ENCODE measurements around the gene MUC5AC.

MUC5AC gene

DNA sequence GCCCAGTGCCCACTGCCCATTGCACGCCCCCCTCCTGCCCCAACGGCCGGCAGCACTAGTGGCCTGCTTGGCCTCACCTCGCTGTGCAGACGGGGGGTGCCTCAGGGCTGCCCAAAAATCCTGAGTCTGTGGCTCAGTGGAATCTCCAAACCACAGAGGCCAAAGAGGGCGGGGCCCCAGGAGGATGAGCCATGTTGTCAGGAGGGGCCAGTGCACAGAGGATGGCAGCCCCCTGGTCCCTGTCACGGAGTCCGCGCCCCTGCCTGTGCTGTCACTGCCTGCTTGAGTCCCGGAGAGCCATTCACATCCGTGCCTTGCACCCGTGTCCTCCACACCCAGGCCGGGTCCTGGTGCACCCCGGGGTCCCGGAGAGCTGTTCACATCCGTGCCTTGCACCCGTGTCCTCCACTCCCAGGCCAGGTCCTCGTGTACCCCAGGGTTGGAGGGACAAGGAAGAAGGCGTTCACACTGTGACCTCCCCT is 36.4 kb upstream of the MUC5AC start:
- DNase-seq: no peak

GRCh38 chr11:1121813-1122663 is 35.7 kb upstream of the MUC5AC start:
- no peak for DNase-seq

- no peak for DNase-seq
These were observed 35.1 kb upstream of the MUC5AC start for GRCh38 chr11:1122664-1123002.

GRCh38 chr11:1123970-1124369 is 33.8 kb upstream of the MUC5AC start:
- DNase-seq: no peak

DNA sequence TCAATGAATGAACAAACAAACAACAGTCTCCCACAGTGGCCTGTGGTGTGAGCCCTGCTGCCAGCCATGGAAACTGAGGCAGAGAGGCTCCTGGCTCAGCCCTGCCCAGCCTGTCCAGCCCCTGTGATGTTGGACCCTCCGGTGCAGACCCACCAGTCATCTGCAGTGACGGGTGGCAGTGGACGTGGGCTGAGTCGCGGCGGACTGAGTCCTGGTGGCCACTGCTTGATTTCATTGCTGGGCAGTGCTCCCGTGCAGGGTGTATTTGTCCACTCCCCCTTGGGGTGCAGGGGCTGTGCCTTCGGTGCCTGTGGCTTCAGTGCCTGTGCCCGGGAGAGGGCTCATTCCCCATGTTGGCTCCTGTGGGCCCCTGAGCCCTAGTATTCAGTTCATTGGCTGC is 31.9 kb upstream of the MUC5AC start:
- no peak for DNase-seq

- no peak for DNase-seq
These were observed 31.2 kb upstream of the MUC5AC start for GRCh38 chr11:1126491-1126926.

DNA sequence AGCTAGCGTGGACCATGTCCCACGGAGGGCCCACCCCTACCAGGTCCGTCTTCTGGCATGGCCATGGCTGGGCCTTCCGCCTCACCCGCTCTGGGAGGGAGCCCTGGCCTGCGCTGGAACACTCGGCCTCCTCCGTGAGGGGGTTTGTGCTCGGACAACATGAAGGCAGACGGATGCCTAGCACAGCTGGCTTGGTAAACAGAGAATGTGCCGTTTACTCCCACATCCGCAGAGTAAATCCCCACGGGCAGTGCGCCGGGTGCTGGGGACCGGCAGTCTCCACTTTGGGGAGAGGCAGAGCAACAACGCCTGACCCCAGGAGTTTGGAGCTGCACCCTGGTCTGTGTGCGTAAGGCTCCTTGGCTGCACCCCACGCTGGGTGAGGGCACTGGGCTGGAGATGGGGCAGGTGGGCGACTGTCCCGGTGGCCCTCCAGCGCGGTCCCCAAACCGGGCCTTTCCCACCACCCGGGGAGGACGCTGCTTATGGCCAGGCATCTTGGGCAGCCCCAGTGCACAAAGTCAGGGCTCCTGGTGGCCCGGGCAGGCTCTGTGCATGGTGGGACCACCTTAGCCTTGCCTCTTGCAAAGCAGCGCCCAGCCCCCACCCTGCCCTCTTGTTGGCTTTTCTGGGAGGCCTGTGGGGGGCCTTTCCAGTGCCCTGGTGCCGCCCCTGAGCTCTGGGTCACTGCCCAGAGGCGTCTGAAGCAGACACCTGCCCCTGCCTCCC is 30.7 kb upstream of the MUC5AC start:
- DNase-seq: no peak

GRCh38 chr11:1127664-1128162 is 30.0 kb upstream of the MUC5AC start:
- no peak for DNase-seq

DNA sequence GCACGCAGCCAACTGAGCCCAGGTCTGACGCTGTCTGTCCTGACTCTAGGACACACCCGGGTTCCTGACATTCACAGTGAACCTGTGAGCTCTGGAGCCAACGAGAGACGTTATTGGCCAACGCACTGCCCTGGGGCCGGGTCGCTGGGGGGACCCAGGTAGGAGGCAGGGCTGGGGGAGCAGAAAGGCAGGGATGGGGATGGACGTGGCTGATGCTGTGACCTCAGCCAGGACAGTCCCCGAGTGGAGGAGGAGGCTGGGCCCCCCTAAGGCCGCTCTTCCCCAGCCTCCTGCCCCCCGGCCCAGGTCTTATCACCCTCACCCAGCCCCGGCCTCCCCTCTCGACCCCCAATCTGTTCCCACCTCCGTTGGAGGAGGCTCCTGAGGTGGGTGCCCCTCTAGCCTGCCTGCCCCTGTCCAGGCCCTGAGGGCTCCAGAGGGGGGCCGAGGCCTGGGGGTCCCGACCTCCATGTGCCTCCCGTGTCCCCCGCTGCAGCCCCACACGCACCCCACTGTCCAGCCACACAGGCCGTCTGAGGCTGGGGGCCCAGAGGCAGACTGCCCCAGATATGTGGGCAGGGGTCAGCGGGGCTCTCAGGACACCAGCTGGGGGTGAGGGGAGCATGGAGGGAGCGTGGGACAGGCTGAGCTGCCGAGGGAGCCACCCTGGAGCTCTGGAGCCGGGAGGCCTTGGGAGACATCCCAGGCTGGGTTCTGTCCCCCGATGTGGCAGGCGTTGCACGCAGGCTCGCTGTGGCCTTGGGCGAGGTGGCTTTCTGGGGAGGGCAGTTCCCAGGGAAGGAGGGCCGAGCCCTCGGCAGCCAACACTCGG is 29.2 kb upstream of the MUC5AC start:
- DNase-seq: no peak

GRCh38 chr11:1129143-1129610 is 28.6 kb upstream of the MUC5AC start:
- DNase-seq: no peak

GRCh38 chr11:1129611-1130160 is 28.1 kb upstream of the MUC5AC start:
- DNase-seq: no peak

DNA sequence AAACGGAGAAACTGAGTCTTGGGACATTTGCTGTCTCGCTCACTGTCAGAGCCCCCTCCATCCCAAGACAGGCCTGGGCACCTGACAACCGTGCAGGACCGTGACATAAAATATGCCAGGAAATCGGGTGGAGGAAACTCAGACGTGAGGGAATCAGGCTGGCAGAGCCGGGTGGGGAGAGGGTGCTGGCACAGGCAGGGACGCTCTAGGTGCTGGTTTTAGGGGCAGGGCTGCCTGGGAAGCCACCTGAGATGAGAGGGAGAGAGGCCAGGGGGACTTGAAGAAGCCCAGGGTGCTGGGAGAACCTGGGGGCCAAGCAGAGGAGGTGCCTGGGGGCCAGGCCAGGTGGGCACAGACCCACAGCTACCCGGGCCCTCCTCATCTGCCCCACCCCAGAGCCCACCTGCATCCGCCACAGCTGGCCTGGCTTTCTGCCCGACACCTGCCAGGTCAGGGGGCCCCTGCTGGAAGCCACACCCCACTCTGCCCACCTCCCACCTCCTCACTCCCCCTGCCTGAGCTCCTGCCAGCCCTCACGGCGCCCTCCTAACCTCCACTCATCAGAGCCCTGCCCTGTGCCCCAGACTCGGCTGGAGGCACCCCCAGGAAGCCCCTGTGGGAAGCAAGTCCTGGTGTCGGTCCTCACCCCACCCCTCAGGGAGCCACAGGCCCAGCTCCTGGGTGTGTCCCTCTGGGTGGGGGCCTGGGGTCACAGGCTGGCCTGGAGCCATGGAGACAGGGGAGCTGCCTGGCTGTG is 27.3 kb upstream of the MUC5AC start:
- no peak for DNase-seq

GRCh38 chr11:1131033-1131911 is 26.5 kb upstream of the MUC5AC start:
- no peak for DNase-seq

- DNase-seq: no peak
These were observed 22.8 kb upstream of the MUC5AC start for GRCh38 chr11:1134848-1135445.

DNA sequence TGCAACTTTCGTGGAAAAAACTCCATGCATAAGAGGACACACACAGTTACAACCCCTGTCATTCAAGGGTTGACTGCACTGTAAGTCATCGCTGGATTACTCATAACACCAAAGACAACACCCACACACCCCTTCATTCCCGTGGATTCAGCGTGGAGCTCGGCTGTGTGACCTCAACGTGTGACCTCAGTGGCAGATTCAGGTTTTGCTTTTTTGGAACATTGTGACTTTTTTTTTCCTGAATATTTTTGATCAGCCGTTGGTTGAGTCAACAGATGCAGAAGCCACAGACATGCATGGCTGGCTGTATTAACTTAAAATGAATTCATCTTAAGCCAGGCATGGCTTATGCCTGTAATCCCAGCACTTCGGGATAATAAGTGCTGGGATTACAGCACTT is 19.7 kb upstream of the MUC5AC start:
- DNase-seq: no peak

- no peak for DNase-seq
These were observed 18.2 kb upstream of the MUC5AC start for GRCh38 chr11:1139441-1140083.

- DNase-seq: no peak
These were observed 16.9 kb upstream of the MUC5AC start for GRCh38 chr11:1140642-1141490.

DNA sequence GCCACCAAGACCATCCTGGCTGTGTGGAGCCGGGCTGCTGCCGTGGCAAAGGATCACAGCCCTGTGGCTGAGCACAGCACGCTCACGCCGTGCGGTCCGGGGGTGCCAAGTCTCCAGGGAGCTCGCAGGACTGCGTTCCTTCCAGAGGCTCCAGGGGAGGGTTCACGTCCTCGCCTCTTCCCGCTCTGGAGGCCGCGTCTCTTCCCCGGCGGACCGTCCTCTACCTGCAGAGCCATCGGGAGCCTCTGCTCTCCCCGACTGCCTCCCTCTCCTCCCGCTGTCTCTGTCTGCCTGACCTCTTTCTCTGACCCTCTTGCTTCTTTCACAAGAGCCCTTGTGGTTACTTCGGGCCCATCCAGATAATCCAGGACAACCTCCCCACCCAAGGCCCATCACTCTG is 11.4 kb upstream of the MUC5AC start:
- no peak for DNase-seq

DNA sequence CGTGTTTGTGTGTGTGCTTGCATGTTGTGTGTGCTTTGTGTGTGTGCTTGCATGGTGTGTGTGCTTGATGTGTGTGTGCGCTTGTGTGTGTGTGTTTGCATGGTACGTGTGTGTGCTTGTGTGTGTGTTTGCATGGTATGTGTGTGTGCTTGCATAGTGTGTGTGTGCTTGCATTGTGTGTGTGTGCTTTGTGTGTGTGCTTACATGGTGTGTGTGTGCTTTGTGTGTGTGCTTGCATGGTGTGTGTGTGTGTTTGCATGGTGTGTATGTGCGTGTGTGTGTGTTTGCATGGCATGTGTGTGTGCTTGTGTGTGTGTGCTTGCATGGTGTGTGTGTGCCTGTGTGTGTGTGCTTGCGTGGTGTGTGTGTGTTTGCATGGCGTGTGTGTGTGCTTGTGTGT is 10.0 kb upstream of the MUC5AC start:
- no peak for DNase-seq

All from cerebellar nuclear complex (tissue), 1 donor.